ENCODE measurements around the gene IQCE.

DNA sequence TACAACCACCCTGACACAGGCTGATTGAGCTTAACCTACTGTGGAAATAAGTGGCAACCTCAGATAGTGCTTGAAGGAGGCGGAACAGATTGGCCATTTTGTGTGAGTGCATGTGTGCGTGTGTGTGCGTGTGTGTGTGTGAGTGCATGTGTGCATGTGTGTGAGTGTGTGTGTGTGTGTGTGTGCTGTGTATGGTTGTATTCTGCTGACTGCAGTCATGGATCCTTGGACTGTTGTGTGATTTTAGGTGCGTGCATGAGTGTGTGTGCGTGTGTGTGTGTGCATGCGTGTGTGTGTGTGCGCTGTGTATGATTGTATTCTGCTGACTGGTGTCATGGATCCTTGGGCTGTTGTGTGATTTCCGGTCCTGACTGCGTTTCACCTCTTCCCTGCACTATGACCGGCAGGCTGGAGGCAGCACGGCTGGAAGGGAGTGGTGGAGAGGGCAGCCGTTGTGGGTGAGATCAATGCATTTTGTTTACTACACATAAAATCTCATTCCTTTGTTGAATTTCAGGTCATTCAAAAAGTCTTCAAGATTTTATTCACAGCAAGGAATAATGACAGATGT is 6.3 kb downstream of the IQCE start:
- TF ChIP-seq, protein P1, sequence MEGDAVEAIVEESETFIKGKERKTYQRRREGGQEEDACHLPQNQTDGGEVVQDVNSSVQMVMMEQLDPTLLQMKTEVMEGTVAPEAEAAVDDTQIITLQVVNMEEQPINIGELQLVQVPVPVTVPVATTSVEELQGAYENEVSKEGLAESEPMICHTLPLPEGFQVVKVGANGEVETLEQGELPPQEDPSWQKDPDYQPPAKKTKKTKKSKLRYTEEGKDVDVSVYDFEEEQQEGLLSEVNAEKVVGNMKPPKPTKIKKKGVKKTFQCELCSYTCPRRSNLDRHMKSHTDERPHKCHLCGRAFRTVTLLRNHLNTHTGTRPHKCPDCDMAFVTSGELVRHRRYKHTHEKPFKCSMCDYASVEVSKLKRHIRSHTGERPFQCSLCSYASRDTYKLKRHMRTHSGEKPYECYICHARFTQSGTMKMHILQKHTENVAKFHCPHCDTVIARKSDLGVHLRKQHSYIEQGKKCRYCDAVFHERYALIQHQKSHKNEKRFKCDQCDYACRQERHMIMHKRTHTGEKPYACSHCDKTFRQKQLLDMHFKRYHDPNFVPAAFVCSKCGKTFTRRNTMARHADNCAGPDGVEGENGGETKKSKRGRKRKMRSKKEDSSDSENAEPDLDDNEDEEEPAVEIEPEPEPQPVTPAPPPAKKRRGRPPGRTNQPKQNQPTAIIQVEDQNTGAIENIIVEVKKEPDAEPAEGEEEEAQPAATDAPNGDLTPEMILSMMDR (conservative IDR thresholded peaks at IDR 0.05 in 1 of 2, IDR thresholded peaks at IDR 0.05 in 1 of 2; ENCODE audit: low read depth in 1 of 2, low read length in 2 of 2) = no peak
- TF ChIP-seq EZH2 (IDR thresholded peaks at IDR 0.05; ENCODE audit: low read length, missing control alignments) = no peak
